GM12891 (cell line): ENCODE measurements around the gene SI.

Experiments used
- PAX5 ChIP-seq: IDR thresholded peaks from 2 replicates; pipeline ENCODE4 v1.6.1; 2011; ENCODE audit warnings: low read length, moderate library complexity, mild to moderate bottlenecking; ENCODE audit not compliant: insufficient read depth, severe bottlenecking
- POLR2A ChIP-seq: IDR thresholded peaks from 2 replicates; pipeline ENCODE4 v1.6.1; 2011; ENCODE audit warnings: low read depth, low read length, control low read depth
- POLR2AphosphoS5 ChIP-seq: IDR thresholded peaks from 2 replicates; pipeline ENCODE4 v1.6.1; 2011; ENCODE audit warnings: low read depth, low read length, control low read depth
- TAF1 ChIP-seq: IDR thresholded peaks from 2 replicates; pipeline ENCODE4 v1.6.1; 2011; ENCODE audit warnings: low read depth, low read length, control low read depth

GRCh38 chr3:165075695-165076094, 2.6 kb downstream of the SI start:
- TF ChIP-seq POLR2A = no peak
- no peak for TF ChIP-seq POLR2AphosphoS5
- no peak for TF ChIP-seq TAF1
- no peak for TF ChIP-seq PAX5
